Measurements from ENCODE around the gene ENO2.

Gene ENO2

DNA sequence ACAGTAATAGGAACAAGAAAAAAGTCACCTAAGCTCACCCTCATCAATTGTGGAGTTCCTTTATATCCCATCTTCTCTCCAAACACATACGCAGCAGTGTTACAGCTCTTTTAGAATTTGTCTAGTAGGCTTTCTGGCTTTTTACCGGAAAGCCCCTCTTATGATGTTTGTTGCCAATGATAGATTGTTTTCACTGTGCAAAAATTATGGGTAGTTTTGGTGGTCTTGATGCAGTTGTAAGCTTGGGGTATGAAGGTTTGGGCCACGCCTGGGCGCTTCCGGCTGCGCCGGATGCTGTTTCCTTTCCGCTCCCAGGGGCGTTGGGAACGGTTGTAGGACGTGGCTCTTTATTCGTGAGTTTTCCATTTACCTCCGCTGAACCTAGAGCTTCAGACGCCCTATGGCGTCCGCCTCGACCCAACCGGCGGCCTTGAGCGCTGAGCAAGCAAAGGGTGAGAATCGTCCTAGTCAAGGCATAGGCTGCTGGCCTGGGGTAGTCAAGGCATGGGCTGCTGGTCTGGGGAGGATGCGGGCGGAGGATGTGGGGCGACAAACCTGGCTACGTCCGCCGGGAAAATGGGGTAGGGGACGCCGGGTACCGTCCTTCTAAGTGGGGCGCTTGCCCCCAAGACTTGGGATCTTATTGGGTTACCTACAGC is 29.5 kb downstream of the ENO2 start, which contains the start of the genes C12orf57 and RNU7-1:
TSS of gene C12orf57 (plus strand) at position 301 of the 659 bp plus-strand sequence. CDS start at position 401, 100 bp downstream.
TSS of gene RNU7-1 (plus strand) at position 95 of the 659 bp plus-strand sequence.
- TF ChIP-seq, protein P1, sequence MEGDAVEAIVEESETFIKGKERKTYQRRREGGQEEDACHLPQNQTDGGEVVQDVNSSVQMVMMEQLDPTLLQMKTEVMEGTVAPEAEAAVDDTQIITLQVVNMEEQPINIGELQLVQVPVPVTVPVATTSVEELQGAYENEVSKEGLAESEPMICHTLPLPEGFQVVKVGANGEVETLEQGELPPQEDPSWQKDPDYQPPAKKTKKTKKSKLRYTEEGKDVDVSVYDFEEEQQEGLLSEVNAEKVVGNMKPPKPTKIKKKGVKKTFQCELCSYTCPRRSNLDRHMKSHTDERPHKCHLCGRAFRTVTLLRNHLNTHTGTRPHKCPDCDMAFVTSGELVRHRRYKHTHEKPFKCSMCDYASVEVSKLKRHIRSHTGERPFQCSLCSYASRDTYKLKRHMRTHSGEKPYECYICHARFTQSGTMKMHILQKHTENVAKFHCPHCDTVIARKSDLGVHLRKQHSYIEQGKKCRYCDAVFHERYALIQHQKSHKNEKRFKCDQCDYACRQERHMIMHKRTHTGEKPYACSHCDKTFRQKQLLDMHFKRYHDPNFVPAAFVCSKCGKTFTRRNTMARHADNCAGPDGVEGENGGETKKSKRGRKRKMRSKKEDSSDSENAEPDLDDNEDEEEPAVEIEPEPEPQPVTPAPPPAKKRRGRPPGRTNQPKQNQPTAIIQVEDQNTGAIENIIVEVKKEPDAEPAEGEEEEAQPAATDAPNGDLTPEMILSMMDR (IDR thresholded peaks at IDR 0.05; ENCODE audit: control insufficient read depth, insufficient read depth, low read depth, low read length, missing control alignments), result no peak
- peak within 1 kb of the TSS; percentile 78 for H3K4me3 ChIP-seq (ENCODE audit: control insufficient read depth, low read depth, low read length)
- peak; percentile 66 for DNase-seq (ENCODE audit: low read depth)

DNA sequence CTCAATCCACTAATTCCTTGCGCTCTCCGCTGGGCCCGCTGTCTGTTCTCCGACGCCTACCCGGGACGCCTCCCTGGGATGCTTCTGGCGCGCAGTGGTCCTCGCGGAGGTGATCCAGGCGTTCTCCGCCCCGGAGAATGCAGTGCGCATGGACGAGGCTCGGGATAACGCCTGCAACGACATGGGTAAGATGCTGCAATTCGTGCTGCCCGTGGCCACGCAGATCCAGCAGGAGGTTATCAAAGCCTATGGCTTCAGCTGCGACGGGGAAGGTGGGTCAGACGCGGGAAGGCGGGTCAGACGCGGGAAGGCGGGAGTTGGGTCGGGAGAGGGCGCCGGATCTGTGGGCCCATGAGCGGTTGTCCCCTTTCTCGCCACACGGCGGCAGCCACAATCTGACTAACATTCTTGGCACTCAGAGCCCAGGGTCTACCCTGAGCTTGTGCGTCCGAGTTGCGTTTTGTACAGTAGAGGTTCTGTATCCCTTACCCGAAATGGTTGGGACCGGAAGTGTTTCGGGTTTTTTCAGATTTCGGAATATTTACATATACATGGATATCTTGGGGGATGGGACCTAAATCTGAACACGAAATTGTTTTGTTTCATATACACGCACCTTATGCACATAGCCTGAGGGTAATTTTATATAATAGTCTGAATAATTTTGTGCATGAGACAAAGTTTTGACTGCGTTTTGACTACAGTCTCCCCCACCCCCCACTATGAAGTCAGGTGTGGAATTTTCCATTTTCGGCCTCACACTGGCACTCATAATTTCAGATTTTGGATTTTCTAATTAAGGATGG is 30.2 kb downstream of the ENO2 start:
- DNase-seq (ENCODE audit: low read depth), result peak; percentile 64
- peak overlapping the region; percentile 78 for H3K4me3 ChIP-seq (ENCODE audit: control insufficient read depth, low read depth, low read length)
- TF ChIP-seq, protein P1 (IDR thresholded peaks at IDR 0.05; ENCODE audit: control insufficient read depth, insufficient read depth, low read depth, low read length, missing control alignments), result peak; percentile 81

DNA sequence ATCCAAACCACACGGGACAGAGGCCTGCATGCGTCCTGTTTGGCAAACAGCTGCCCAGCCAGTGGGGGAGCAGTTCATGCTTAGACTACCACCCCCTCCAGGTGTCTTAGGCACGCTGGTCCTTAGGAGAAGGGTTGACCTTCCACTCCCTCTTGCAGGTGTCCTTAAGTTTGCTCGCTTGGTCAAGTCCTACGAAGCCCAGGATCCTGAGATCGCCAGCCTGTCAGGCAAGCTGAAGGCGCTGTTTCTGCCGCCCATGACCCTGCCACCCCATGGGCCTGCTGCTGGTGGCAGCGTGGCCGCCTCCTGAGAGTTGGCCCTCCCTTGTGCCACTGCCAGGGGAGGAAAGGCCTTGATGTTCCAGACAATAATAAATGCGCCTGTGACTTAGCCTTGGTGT is 31.2 kb downstream of the ENO2 start:
- H3K4me3 ChIP-seq (ENCODE audit: control insufficient read depth, low read depth, low read length), result no peak overlapping the region
- no peak for DNase-seq (ENCODE audit: low read depth)

DNA sequence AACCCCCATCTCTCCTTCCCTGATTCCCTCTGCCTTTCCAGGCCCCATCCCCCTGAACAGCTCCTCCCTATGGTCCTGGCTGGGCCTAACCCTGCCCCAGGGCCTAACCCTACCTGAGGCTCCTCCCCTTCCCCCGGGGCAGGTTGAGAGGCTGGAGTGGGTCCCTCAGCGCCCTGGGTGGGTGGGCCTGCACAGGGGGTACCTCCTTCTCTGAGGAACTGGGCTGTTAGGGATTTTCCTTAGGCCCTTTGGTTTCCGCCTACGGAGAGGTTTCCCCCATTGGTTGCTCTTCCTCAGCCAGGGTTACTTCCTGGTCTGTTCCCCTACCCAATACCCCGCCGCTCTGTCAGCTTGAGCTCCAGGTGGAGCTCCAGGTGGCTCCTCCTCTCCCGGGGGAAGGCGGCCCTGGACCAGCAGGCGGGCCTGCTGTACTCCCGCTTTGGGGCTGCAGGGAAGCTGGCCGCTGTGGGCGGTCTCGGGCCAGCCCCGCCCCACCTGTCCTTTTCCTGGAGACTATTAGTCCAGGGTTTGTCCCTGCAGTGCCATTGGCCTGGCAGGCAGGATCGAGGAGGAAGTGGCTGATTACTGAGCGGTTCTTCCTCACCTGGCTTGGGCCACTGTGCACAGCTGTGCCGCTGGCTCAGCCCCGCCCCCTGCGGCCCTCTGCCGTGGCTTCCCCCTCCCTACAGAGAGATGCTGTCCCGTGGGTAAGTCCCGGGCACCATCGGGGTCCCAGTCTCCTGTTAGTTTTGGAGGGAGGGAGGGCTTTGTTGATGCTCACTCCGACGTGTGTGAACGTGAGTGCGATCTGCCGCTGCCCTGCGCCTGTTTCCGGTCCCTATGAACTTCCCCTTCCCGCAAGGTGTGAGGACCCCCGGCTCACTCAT is 31.9 kb downstream of the ENO2 start:
- H3K4me3 ChIP-seq (ENCODE audit: control insufficient read depth, low read depth, low read length), result no peak overlapping the region
- TF ChIP-seq, protein P1 (IDR thresholded peaks at IDR 0.05; ENCODE audit: control insufficient read depth, insufficient read depth, low read depth, low read length, missing control alignments), result no peak
- DNase-seq (ENCODE audit: low read depth), result no peak

More for the DNA sequence above, 31.2 kb downstream of the ENO2 start:
- TF ChIP-seq, protein P1 (IDR thresholded peaks at IDR 0.05; ENCODE audit: control insufficient read depth, insufficient read depth, low read depth, low read length, missing control alignments), result no peak

DNA sequence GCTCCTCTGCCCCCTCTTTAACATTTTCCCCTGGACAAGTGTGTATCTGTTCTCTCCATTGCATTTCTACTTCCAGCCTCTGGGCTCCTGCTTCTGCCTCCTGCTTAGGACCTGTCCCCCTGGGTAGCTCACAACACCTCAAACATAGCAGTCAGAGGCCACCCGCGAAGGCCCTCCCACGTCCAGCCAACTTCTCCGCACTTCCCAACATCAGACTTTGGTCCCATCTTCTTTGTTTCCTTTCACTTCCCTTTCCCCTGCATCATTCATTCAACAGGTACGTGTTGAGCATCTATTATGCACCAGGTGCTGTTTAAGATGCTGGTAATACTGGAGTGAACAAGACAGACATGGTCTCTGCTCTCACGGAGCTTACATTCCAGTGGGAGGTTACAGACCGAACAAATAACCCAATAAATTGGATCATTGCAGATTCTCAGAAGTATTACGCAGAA is 32.6 kb downstream of the ENO2 start:
- DNase-seq (ENCODE audit: low read depth), result no peak
- no peak overlapping the region for H3K4me3 ChIP-seq (ENCODE audit: control insufficient read depth, low read depth, low read length)
- TF ChIP-seq, protein P1 (IDR thresholded peaks at IDR 0.05; ENCODE audit: control insufficient read depth, insufficient read depth, low read depth, low read length, missing control alignments), result no peak

DNA sequence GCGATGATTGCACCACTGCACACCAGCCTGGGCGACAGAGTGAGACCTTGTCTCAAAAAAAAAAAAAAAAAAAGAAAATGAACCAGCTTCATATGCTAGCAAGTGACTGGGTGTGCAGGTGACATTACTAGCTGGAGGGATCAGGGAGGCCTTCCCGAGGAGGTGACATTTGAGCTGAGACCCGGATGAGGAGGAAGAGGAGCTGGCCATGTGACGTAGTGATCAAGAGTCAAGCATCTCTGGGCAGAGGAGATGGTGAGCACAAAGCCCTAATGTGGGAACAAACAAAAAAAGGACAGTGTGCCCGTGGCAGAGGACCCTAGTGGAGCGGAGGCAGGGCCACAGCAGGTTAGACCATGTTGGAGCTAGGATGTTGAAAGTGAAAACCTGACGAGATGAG is 33.2 kb downstream of the ENO2 start:
- H3K4me3 ChIP-seq (ENCODE audit: control insufficient read depth, low read depth, low read length), result no peak overlapping the region
- TF ChIP-seq, protein P1 (IDR thresholded peaks at IDR 0.05; ENCODE audit: control insufficient read depth, insufficient read depth, low read depth, low read length, missing control alignments), result no peak
- DNase-seq (ENCODE audit: low read depth), result no peak

Data from AG09309 (cell line).